Hepatocyte (in vitro differentiated cells): ENCODE measurements around the gene MAD1L1. TPM values are rescaled to one million over a fixed set of nuclear protein-coding genes. Genes with fewer than 3 reads are reported as not detected.

Source experiments
- DNase-seq: peaks from one replicate; pipeline ENCODE4 v3.0.0-alpha.2; 2016; ENCODE audit warnings: low spot score
- H2AFZ ChIP-seq: fragments of 200-600 bp; sonication (generic); 2 replicates; pipeline ENCODE4 v1.6.0; 2016; ENCODE audit warnings: antibody characterized with exemption, mild to moderate bottlenecking
- H3K27ac ChIP-seq: fragments of 200-600 bp; sonication (generic); 2 replicates; pipeline ENCODE4 v1.5.1; 2016; ENCODE audit warnings: mild to moderate bottlenecking
- H3K27me3 ChIP-seq: fragments of 200-600 bp; sonication (generic); 2 replicates; pipeline ENCODE4 v1.6.1; 2016
- H3K36me3 ChIP-seq: fragments of 200-600 bp; sonication (generic); replicated peaks from 2 replicates; pipeline ENCODE4 v1.5.1; 2016; ENCODE audit warnings: low read depth; ENCODE audit not compliant: insufficient read depth
- H3K4me1 ChIP-seq: fragments of 200-600 bp; sonication (generic); 2 replicates; pipeline ENCODE4 v1.5.1; 2016; ENCODE audit warnings: mild to moderate bottlenecking, moderate library complexity; ENCODE audit not compliant: insufficient read depth
- H3K4me2 ChIP-seq: fragments of 200-600 bp; sonication (generic); 2 replicates; pipeline ENCODE4 v1.6.0; 2016
- H3K4me3 ChIP-seq: fragments of 200-600 bp; sonication (generic); 2 replicates; pipeline ENCODE4 v1.5.1; 2016; ENCODE audit warnings: mild to moderate bottlenecking
- H3K79me2 ChIP-seq: fragments of 200-600 bp; sonication (generic); 2 replicates; pipeline ENCODE4 v1.6.0; 2017; ENCODE audit warnings: mild to moderate bottlenecking
- H3K9me2 ChIP-seq: fragments of 200-600 bp; sonication (generic); replicated peaks from 2 replicates; pipeline ENCODE4 v1.6.0; 2017; ENCODE audit warnings: mild to moderate bottlenecking; ENCODE audit not compliant: insufficient read depth
- H3K9me3 ChIP-seq: fragments of 200-600 bp; sonication (generic); 2 replicates; pipeline ENCODE4 v1.5.1; 2016; ENCODE audit warnings: low read depth, mild to moderate bottlenecking
- H4K20me1 ChIP-seq: fragments of 200-600 bp; sonication (generic); 2 replicates; pipeline ENCODE4 v1.6.0; 2016; ENCODE audit warnings: mild to moderate bottlenecking; ENCODE audit not compliant: insufficient read depth, poor library complexity, severe bottlenecking
- EZH2 ChIP-seq: fragments of 200-600 bp; sonication (generic); IDR thresholded peaks from 2 replicates; pipeline ENCODE4 v1.6.1; 2016; ENCODE audit warnings: antibody characterized with exemption, mild to moderate bottlenecking, borderline replicate concordance
- EZH2phosphoT487 ChIP-seq: fragments of 200-600 bp; sonication (generic); IDR thresholded peaks from one replicate; pipeline ENCODE4 v1.6.1; 2018; ENCODE audit warnings: antibody characterized with exemption, mild to moderate bottlenecking, low read depth, moderate library complexity; ENCODE audit not compliant: unreplicated experiment, severe bottlenecking
- WGBS: methylation state at CpG from one replicate; pipeline ENCODE4 v1.1.6; 2016; ENCODE audit warnings: low lambda C conversion rate; ENCODE audit errors: missing lambda C conversion rate; 5-methylcytosine and 5-hydroxymethylcytosine counted together
- polyA plus RNA-seq: library from polyadenylated mRNA; unstranded; fragments of >200 nt; fragmentation: Nextera tagmentation; extraction: Ambion mirVana; gene quantifications from 2 replicates; pipeline ENCODE4 v1.2.1, GENCODE V29; 2016
- total RNA-seq: library from RNA; depleted of rRNA; stranded (reverse); fragments of >200 nt; gene quantifications from 2 replicates; pipeline ENCODE4 v1.2.3, GENCODE V29; 2014
- TF ChIP-seq, protein P1 (sequence below): fragments of 200-600 bp; sonication (generic); IDR thresholded peaks from 2 replicates; pipeline ENCODE4 v1.5.1; 2016; ENCODE audit warnings: antibody characterized with exemption, mild to moderate bottlenecking; ENCODE audit not compliant: poor library complexity

The MAD1L1 gene
- total and polyA plus RNA-seq, 2 experiments from 2014 or later = 30.7 to 31.0 TPM

GRCh38 chr7:2241580-2242540, 9.1 kb upstream of the MAD1L1 start, which contains the start of the genes MRM2 and NUDT1:
Gene MRM2, minus strand, starts transcription at chr7:2242205. Its CDS starts 36 bp downstream, at chr7:2242169.
Gene NUDT1, plus strand, starts transcription at chr7:2242226. Its CDS starts 2,349 bp downstream, at chr7:2244575.
- H3K36me3 ChIP-seq = no peaks in the 10 kb centered on the region
- H2AFZ ChIP-seq = peak within 1 kb of the TSS; percentile 94
- H3K4me1 ChIP-seq = peaks cover 13% of the 10 kb centered on the region
- peak within 1 kb of the TSS; percentile 28 for H3K27ac ChIP-seq
- H3K79me2 ChIP-seq = peaks cover 19% of the 10 kb centered on the region
- TF ChIP-seq, protein P1, sequence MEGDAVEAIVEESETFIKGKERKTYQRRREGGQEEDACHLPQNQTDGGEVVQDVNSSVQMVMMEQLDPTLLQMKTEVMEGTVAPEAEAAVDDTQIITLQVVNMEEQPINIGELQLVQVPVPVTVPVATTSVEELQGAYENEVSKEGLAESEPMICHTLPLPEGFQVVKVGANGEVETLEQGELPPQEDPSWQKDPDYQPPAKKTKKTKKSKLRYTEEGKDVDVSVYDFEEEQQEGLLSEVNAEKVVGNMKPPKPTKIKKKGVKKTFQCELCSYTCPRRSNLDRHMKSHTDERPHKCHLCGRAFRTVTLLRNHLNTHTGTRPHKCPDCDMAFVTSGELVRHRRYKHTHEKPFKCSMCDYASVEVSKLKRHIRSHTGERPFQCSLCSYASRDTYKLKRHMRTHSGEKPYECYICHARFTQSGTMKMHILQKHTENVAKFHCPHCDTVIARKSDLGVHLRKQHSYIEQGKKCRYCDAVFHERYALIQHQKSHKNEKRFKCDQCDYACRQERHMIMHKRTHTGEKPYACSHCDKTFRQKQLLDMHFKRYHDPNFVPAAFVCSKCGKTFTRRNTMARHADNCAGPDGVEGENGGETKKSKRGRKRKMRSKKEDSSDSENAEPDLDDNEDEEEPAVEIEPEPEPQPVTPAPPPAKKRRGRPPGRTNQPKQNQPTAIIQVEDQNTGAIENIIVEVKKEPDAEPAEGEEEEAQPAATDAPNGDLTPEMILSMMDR = no peak
- TF ChIP-seq EZH2phosphoT487 (no peak), EZH2 (no peak)
- no peaks in the 10 kb centered on the region for H3K27me3 ChIP-seq
- no peaks in the 10 kb centered on the region for H3K9me3 ChIP-seq
- peaks cover 5% of the 10 kb centered on the region for H4K20me1 ChIP-seq
- H3K9me2 ChIP-seq = no peaks in the 10 kb centered on the region
- H3K4me3 ChIP-seq = peak within 1 kb of the TSS; percentile 92
- 1% methylated on average over 57 of the region's 81 CpGs for WGBS
- DNase-seq = peak; percentile 93
- H3K4me2 ChIP-seq = peak within 1 kb of the TSS; percentile 95

DNA sequence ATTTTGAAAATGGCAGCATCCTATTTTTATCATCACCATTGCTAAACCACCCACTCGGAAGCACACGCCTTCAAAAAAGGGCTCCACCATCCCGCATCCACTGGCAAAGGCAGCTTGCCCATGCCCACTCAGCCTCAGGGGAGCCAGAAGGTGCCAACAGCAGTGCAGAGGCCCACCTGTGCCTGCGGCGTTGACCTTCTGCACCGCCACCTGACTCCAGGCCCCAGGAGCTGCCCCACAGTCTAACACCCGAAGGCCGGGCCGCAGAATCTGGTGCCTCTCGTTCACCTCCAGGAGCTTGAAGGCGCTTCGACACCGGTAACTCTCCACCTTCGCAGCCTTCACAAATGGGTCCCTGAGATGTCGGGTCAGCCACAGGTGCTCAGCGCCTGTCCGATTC, 6.5 kb upstream of the MAD1L1 start:
- TF ChIP-seq EZH2 (no peak), EZH2phosphoT487 (no peak)
- TF ChIP-seq, protein P1 = no peak
- peaks cover 13% of the 10 kb centered on the region for H3K4me1 ChIP-seq
- H3K79me2 ChIP-seq = peaks cover 19% of the 10 kb centered on the region
- no peak overlapping the region for H2AFZ ChIP-seq
- DNase-seq = no peak
- H3K36me3 ChIP-seq = no peaks in the 10 kb centered on the region
- H3K4me3 ChIP-seq = no peak overlapping the region
- WGBS = 98% methylated on average over 17 of the region's 17 CpGs
- H3K27ac ChIP-seq = no peak overlapping the region
- H3K4me2 ChIP-seq = no peak overlapping the region
- H4K20me1 ChIP-seq = peaks cover 5% of the 10 kb centered on the region
- H3K9me2 ChIP-seq = no peaks in the 10 kb centered on the region
- H3K9me3 ChIP-seq = no peaks in the 10 kb centered on the region
- no peaks in the 10 kb centered on the region for H3K27me3 ChIP-seq

GRCh38 chr7:2237109-2237602, 4.4 kb upstream of the MAD1L1 start:
- H3K4me1 ChIP-seq = peaks cover 5% of the 10 kb centered on the region
- H3K27me3 ChIP-seq = no peaks in the 10 kb centered on the region
- peaks cover 5% of the 10 kb centered on the region for H4K20me1 ChIP-seq
- no peak for DNase-seq
- no peaks in the 10 kb centered on the region for H3K9me2 ChIP-seq
- WGBS = 90% methylated on average over 12 of the region's 12 CpGs
- no peak overlapping the region for H2AFZ ChIP-seq
- peak overlapping the region; percentile 43 for H3K27ac ChIP-seq
- peaks cover 22% of the 10 kb centered on the region for H3K79me2 ChIP-seq
- no peak overlapping the region for H3K4me2 ChIP-seq
- no peaks in the 10 kb centered on the region for H3K36me3 ChIP-seq
- TF ChIP-seq, protein P1 = no peak
- no peak for TF ChIP-seq EZH2phosphoT487
- H3K4me3 ChIP-seq = no peak overlapping the region
- no peaks in the 10 kb centered on the region for H3K9me3 ChIP-seq
